NCI-H1436 treated with DMSO at 0.1 percent for 48 hours (cell line): Measurements from ENCODE around the gene DPP4.
"Not testable (repeated sequence)": the region's sequence is repeated elsewhere in the genome, so short reads cannot be mapped to it uniquely, and the experiment has no call there.

Experiments used
- DNase-seq: peaks from one replicate; lab custom pipeline; 2025; lab: John Stamatoyannopoulos, UW

Gene DPP4

GRCh38 chr2:162057426-162057825 lies 16.6 kb downstream of the DPP4 start:
- DNase-seq: no peak

- no peak for DNase-seq
These were observed 17.1 kb downstream of the DPP4 start for GRCh38 chr2:162056796-162057399.

- DNase-seq: no peak
These were observed 20.2 kb downstream of the DPP4 start for GRCh38 chr2:162053808-162054155.

GRCh38 chr2:162053066-162053807 lies 20.8 kb downstream of the DPP4 start:
- DNase-seq: no peak

GRCh38 chr2:162050513-162050961 lies 23.5 kb downstream of the DPP4 start:
- DNase-seq: no peak

GRCh38 chr2:162049089-162049488 lies 24.9 kb downstream of the DPP4 start:
- DNase-seq: not testable (repeated sequence)

GRCh38 chr2:162044586-162044985 lies 29.4 kb downstream of the DPP4 start:
- no peak for DNase-seq

GRCh38 chr2:162043132-162043531 lies 30.9 kb downstream of the DPP4 start:
- DNase-seq: no peak

GRCh38 chr2:162041485-162041884 lies 32.5 kb downstream of the DPP4 start:
- DNase-seq: no peak

GRCh38 chr2:162038725-162039124 lies 35.3 kb downstream of the DPP4 start:
- DNase-seq: no peak

- DNase-seq: no peak
These were observed 36.1 kb downstream of the DPP4 start for GRCh38 chr2:162037886-162038285.

- DNase-seq: no peak
These were observed 36.8 kb downstream of the DPP4 start for GRCh38 chr2:162037028-162037795.

- no peak for DNase-seq
These were observed 38.0 kb downstream of the DPP4 start for GRCh38 chr2:162035981-162036380.

GRCh38 chr2:162030363-162031190 lies 43.4 kb downstream of the DPP4 start:
- DNase-seq: no peak

GRCh38 chr2:162029287-162029901 lies 44.6 kb downstream of the DPP4 start:
- DNase-seq: no peak

- no peak for DNase-seq
These were observed 45.5 kb downstream of the DPP4 start for GRCh38 chr2:162028511-162028910.

- no peak for DNase-seq
These were observed 48.7 kb downstream of the DPP4 start for GRCh38 chr2:162025121-162025911.

GRCh38 chr2:162022290-162022945 lies 51.6 kb downstream of the DPP4 start:
- no peak for DNase-seq

- DNase-seq: no peak
These were observed 52.4 kb downstream of the DPP4 start for GRCh38 chr2:162021516-162022058.

- no peak for DNase-seq
These were observed 55.5 kb downstream of the DPP4 start for GRCh38 chr2:162018530-162018929.
